HCT116 (cell line): ENCODE results near the gene STK4. TPM values are rescaled to one million over a fixed set of nuclear protein-coding genes. Genes with fewer than 3 reads are reported as not detected.

Source experiments
- ATAC-seq: fragments of 200-7000 bp; cut with Tn5 transposase; 2 replicates; pipeline ENCODE4 v1.9.1; 2020; ENCODE audit warnings: mild to moderate bottlenecking, moderate library complexity
- BruUV-seq: library from RNA; stranded (reverse); fragments of 400-500 nt; replicated peaks from 2 replicates; lab custom pipeline; 2021; lab: Mats Ljungman, UMichigan
- CTCF ChIA-PET: fragments of 300-600 bp; sonication (Branson Sonifier 250); formaldehyde crosslinking; loops from one replicate; lab custom pipeline; 2021; ENCODE audit warnings: antibody characterized with exemption; lab: Charles Lee
- POLR2A ChIA-PET: fragments of 300-600, 350-600 bp; sonication (Branson Sonifier 250); formaldehyde crosslinking; loops from one replicate; lab custom pipeline; 2021; ENCODE audit warnings: antibody characterized with exemption; lab: Charles Lee
- RAD21 ChIA-PET, 2 experiments: fragments of 300-600 bp; sonication (Branson Sonifier 250); formaldehyde crosslinking; loops; one replicate each; lab custom pipeline; 2023; ENCODE audit warnings: low total read pairs in 2 of 2; ENCODE audit not compliant: uncharacterized antibody in 2 of 2, unreplicated experiment in 2 of 2, low non-redundant PET in 1 of 2; lab: Charles Lee
- DNase-seq: peaks from one replicate; pipeline ENCODE4 v3.0.0-alpha.2; 2010; ENCODE audit warnings: low read depth, low spot score
- H2AFZ ChIP-seq: fragments of 200-600 bp; shearing (Covaris generic), sonication (generic); 2 replicates; pipeline ENCODE4 v1.6.1; 2017; ENCODE audit warnings: low read depth, mixed run types, mixed read lengths, antibody characterized with exemption, low read length; ENCODE audit not compliant: poor library complexity, severe bottlenecking
- H3K27ac ChIP-seq: 2 replicates; pipeline ENCODE4 v1.5.1; 2012; ENCODE audit warnings: low read depth, low read length
- H3K27me3 ChIP-seq: fragments of 200-600 bp; sonication (generic); 2 replicates; pipeline ENCODE4 v1.6.1; 2016; ENCODE audit warnings: mixed run types, low read length, mixed read lengths; ENCODE audit not compliant: insufficient read depth
- H3K36me3 ChIP-seq, 2 experiments: fragments of 200-500 bp in 1 of 2; fragments of 200-600 bp in 1 of 2; sonication (Bioruptor generic) in 1 of 2; sonication (generic) in 1 of 2; 2 replicates each; pipeline versions ENCODE4 v1.5.1 to v1.6.1; 2014 to 2016; ENCODE audit warnings: low read length in 2 of 2, inconsistent platforms in 1 of 2, mixed read lengths in 1 of 2, mixed run types in 1 of 2; ENCODE audit not compliant: insufficient read depth in 2 of 2, control insufficient read depth in 1 of 2
- H3K4me1 ChIP-seq, 2 experiments: fragments of 200-600 bp in 1 of 2; sonication (generic) in 1 of 2; 2 replicates each; pipeline versions ENCODE4 v1.5.1 to v1.6.1; 2012 to 2017; ENCODE audit warnings: low read length in 2 of 2, inconsistent platforms in 1 of 2, mild to moderate bottlenecking in 1 of 2, mixed read lengths in 1 of 2, mixed run types in 1 of 2, moderate library complexity in 1 of 2; ENCODE audit not compliant: insufficient read depth in 2 of 2, control insufficient read depth in 1 of 2
- H3K4me2 ChIP-seq: fragments of 200-600 bp; sonication (generic); 2 replicates; pipeline ENCODE4 v1.6.1; 2017; ENCODE audit warnings: mixed run types, low read length, mixed read lengths
- H3K4me3 ChIP-seq, 2 experiments: fragments of 200-600 bp in 1 of 2; sonication (generic) in 1 of 2; replicated peaks in 1 of 2; 2 replicates each; pipeline ENCODE4 v1.5.1; 2011 to 2016; ENCODE audit warnings: low read length in 2 of 2, control low read depth in 1 of 2, low read depth in 1 of 2, mild to moderate bottlenecking in 1 of 2, mixed read lengths in 1 of 2, mixed run types in 1 of 2
- H3K79me2 ChIP-seq: fragments of 200-600 bp; sonication (generic); 2 replicates; pipeline ENCODE4 v1.6.1; 2017; ENCODE audit warnings: mild to moderate bottlenecking, mixed run types, low read length, moderate library complexity, mixed read lengths; ENCODE audit not compliant: insufficient read depth
- H3K9ac ChIP-seq: fragments of 200-600 bp; sonication (generic); 2 replicates; pipeline ENCODE4 v1.6.1; 2016; ENCODE audit warnings: low read length, mixed read lengths
- H3K9me2 ChIP-seq: fragments of 200-600 bp; sonication (generic), shearing (Covaris generic); 2 replicates; pipeline ENCODE4 v1.6.1; 2017; ENCODE audit warnings: mixed run types, mild to moderate bottlenecking, moderate library complexity; ENCODE audit not compliant: insufficient read depth
- H3K9me3 ChIP-seq, 2 experiments: fragments of 200-500 bp in 1 of 2; fragments of 200-600 bp in 1 of 2; sonication (Bioruptor generic) in 1 of 2; sonication (generic) in 1 of 2; 2 replicates each; pipeline ENCODE4 v1.6.1; 2014 to 2017; ENCODE audit warnings: low read length in 2 of 2, mixed read lengths in 2 of 2, inconsistent platforms in 1 of 2, low read depth in 1 of 2, mild to moderate bottlenecking in 1 of 2, mixed run types in 1 of 2, moderate library complexity in 1 of 2; ENCODE audit not compliant: control insufficient read depth in 1 of 2, insufficient read depth in 1 of 2
- H4K20me1 ChIP-seq: fragments of 200-600 bp; sonication (generic), shearing (Covaris generic); 2 replicates; pipeline ENCODE4 v1.6.1; 2017; ENCODE audit warnings: mixed run types, mild to moderate bottlenecking, moderate library complexity; ENCODE audit not compliant: insufficient read depth
- CBX3 ChIP-seq: IDR thresholded peaks from 2 replicates; pipeline ENCODE4 v1.6.1; 2012; ENCODE audit warnings: low read depth
- CEBPB ChIP-seq: IDR thresholded peaks from 2 replicates; pipeline ENCODE4 v1.6.1; 2012; ENCODE audit warnings: low read depth
- EGR1 ChIP-seq: IDR thresholded peaks from 2 replicates; pipeline ENCODE4 v1.6.1; 2012; ENCODE audit warnings: low read depth
- ELF1 ChIP-seq: IDR thresholded peaks from 2 replicates; pipeline ENCODE4 v1.6.1; 2012; ENCODE audit warnings: low read depth, borderline replicate concordance
- EZH2 ChIP-seq: fragments of 200-600 bp; sonication (generic); IDR thresholded peaks from 2 replicates; pipeline ENCODE4 v1.6.1; 2017; ENCODE audit warnings: antibody characterized with exemption, mixed run types
- EZH2phosphoT487 ChIP-seq: fragments of 200-600 bp; IDR thresholded peaks from 2 replicates; pipeline ENCODE4 v1.6.1; 2018; ENCODE audit warnings: antibody characterized with exemption, borderline replicate concordance
- FOSL1 ChIP-seq: IDR thresholded peaks from 2 replicates; pipeline ENCODE4 v1.6.1; 2012; ENCODE audit warnings: low read depth
- JUND ChIP-seq: IDR thresholded peaks from 2 replicates; pipeline ENCODE4 v1.6.1; 2012
- POLR2A ChIP-seq: IDR thresholded peaks from 2 replicates; pipeline ENCODE4 v1.7.0; 2011; ENCODE audit warnings: borderline replicate concordance; ENCODE audit not compliant: insufficient read depth, insufficient read length; ENCODE audit errors: extremely low read depth
- RAD21 ChIP-seq: IDR thresholded peaks from 2 replicates; pipeline ENCODE4 v1.6.1; 2012; ENCODE audit warnings: low read depth, mild to moderate bottlenecking
- SIN3A ChIP-seq: IDR thresholded peaks from 2 replicates; pipeline ENCODE4 v1.6.1; 2012; ENCODE audit warnings: low read depth
- SP1 ChIP-seq: IDR thresholded peaks from 2 replicates; pipeline ENCODE4 v1.6.1; 2012; ENCODE audit warnings: low read depth
- SRF ChIP-seq: IDR thresholded peaks from 2 replicates; pipeline ENCODE4 v1.6.1; 2012; ENCODE audit warnings: low read depth
- YY1 ChIP-seq: IDR thresholded peaks from 2 replicates; pipeline ENCODE4 v1.6.1; 2011; ENCODE audit warnings: low read length, low read depth, moderate library complexity, mild to moderate bottlenecking; ENCODE audit not compliant: insufficient replicate concordance; ENCODE audit errors: extremely low read depth
- ZBTB33 ChIP-seq: IDR thresholded peaks from 2 replicates; pipeline ENCODE4 v1.6.1; 2011; ENCODE audit warnings: mild to moderate bottlenecking, low read length, moderate library complexity; ENCODE audit not compliant: insufficient replicate concordance; ENCODE audit errors: extremely low read depth
- ZNF274 ChIP-seq: fragments of 200-500 bp; sonication (Bioruptor generic); IDR thresholded peaks from 2 replicates; pipeline ENCODE4 v1.6.1; 2014; ENCODE audit warnings: mild to moderate bottlenecking, low read depth, low read length, inconsistent platforms
- intact Hi-C: fragments of 100-400 bp; cut with micrococcal nuclease; formaldehyde crosslinking; loops from 2 replicates; pipeline ENCODE4 v1.10.0; 2022
- total RNA-seq: library from RNA; stranded (reverse); gene quantifications from one replicate; pipeline ENCODE4 v1.2.1, GENCODE V29; 2021; ENCODE audit not compliant: unreplicated experiment
- TF ChIP-seq, protein P1 (sequence below): IDR thresholded peaks from 2 replicates; pipeline ENCODE4 v1.6.1; 2012; ENCODE audit warnings: low read depth
- TF ChIP-seq, protein P2 (sequence below), 3 experiments: fragments of 200-600 bp in 1 of 3; sonication (generic) in 1 of 3; IDR thresholded peaks in 2 of 3; conservative IDR thresholded peaks in 1 of 3; 2 replicates each; pipeline ENCODE4 v1.5.1; 2012 to 2017; ENCODE audit warnings: low read depth in 2 of 3, low read length in 2 of 3, antibody characterized with exemption in 1 of 3, borderline replicate concordance in 1 of 3, control low read depth in 1 of 3, mild to moderate bottlenecking in 1 of 3, mixed read lengths in 1 of 3, mixed run types in 1 of 3, moderate library complexity in 1 of 3; ENCODE audit not compliant: insufficient read depth in 1 of 3
- TF ChIP-seq, protein P3 (sequence below): IDR thresholded peaks from 2 replicates; pipeline ENCODE4 v1.6.1; 2012

STK4 gene
- total RNA-seq, 1 experiment from 2014 or later = 45.4 TPM

DNA sequence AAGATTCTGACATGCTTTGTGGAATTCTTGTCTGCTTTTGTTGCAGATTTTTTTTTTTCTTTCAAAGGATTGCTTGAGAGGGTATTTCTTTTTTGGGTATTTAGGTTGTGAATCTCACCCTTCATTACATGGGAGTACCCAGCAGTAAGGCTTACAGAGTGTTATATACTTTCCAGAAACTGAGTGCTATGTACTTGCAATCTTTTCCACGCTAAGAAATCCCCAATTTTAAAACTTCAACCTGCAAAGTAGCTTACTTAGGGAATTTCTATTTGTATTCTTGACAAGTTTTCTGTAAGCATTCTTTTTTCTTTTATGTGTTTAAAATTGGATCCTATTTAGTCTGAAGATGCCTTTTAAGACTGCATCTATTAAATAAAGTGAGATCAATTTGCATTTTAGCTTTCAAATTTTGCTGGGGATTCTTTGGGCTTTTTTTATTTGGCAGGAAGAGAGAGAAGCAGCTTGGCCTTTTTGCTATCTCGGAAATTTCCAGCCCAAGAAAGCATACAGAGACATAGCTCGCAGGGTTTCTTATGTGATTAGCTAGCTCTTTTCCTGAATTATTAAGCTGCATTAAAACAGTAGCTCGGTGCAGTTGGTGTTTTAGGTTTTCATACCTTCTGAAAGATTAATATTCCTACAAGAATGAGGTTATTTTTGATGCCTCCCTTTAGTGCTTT lies 92.0 kb downstream of the STK4 start:
- H3K9ac ChIP-seq = no peak overlapping the region
- no TSS peak for BruUV-seq
- H4K20me1 ChIP-seq = no peaks in the 10 kb centered on the region
- no peak overlapping the region for H3K27ac ChIP-seq
- no peak for DNase-seq
- TF ChIP-seq JUND (no peak), EZH2phosphoT487 (no peak), CBX3 (no peak), YY1 (no peak), EGR1 (no peak), FOSL1 (no peak), ZNF274 (no peak), SIN3A (no peak), SRF (no peak), ELF1 (no peak), CEBPB (no peak), ZBTB33 (no peak), SP1 (no peak), RAD21 (no peak), EZH2 (no peak), POLR2A (no peak)
- TF ChIP-seq, protein P1, sequence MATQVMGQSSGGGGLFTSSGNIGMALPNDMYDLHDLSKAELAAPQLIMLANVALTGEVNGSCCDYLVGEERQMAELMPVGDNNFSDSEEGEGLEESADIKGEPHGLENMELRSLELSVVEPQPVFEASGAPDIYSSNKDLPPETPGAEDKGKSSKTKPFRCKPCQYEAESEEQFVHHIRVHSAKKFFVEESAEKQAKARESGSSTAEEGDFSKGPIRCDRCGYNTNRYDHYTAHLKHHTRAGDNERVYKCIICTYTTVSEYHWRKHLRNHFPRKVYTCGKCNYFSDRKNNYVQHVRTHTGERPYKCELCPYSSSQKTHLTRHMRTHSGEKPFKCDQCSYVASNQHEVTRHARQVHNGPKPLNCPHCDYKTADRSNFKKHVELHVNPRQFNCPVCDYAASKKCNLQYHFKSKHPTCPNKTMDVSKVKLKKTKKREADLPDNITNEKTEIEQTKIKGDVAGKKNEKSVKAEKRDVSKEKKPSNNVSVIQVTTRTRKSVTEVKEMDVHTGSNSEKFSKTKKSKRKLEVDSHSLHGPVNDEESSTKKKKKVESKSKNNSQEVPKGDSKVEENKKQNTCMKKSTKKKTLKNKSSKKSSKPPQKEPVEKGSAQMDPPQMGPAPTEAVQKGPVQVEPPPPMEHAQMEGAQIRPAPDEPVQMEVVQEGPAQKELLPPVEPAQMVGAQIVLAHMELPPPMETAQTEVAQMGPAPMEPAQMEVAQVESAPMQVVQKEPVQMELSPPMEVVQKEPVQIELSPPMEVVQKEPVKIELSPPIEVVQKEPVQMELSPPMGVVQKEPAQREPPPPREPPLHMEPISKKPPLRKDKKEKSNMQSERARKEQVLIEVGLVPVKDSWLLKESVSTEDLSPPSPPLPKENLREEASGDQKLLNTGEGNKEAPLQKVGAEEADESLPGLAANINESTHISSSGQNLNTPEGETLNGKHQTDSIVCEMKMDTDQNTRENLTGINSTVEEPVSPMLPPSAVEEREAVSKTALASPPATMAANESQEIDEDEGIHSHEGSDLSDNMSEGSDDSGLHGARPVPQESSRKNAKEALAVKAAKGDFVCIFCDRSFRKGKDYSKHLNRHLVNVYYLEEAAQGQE = no peak
- TF ChIP-seq, protein P2, sequence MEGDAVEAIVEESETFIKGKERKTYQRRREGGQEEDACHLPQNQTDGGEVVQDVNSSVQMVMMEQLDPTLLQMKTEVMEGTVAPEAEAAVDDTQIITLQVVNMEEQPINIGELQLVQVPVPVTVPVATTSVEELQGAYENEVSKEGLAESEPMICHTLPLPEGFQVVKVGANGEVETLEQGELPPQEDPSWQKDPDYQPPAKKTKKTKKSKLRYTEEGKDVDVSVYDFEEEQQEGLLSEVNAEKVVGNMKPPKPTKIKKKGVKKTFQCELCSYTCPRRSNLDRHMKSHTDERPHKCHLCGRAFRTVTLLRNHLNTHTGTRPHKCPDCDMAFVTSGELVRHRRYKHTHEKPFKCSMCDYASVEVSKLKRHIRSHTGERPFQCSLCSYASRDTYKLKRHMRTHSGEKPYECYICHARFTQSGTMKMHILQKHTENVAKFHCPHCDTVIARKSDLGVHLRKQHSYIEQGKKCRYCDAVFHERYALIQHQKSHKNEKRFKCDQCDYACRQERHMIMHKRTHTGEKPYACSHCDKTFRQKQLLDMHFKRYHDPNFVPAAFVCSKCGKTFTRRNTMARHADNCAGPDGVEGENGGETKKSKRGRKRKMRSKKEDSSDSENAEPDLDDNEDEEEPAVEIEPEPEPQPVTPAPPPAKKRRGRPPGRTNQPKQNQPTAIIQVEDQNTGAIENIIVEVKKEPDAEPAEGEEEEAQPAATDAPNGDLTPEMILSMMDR (IDR thresholded peaks at IDR 0.05 in 2 of 3, conservative IDR thresholded peaks at IDR 0.05 in 1 of 3; ENCODE audit: borderline replicate concordance in 1 of 3, insufficient read depth in 1 of 3, low read depth in 2 of 3, low read length in 2 of 3) = no peak
- TF ChIP-seq, protein P3, sequence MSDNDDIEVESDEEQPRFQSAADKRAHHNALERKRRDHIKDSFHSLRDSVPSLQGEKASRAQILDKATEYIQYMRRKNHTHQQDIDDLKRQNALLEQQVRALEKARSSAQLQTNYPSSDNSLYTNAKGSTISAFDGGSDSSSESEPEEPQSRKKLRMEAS = no peak
- TF ChIP-seq, all 23 proteins: peak for 0
- Histone ChIP-seq H3K4me3 (no peak overlapping the region), H3K4me2 (no peak overlapping the region), H3K36me3 (peaks cover 0 to 6% of the 10 kb centered on the region in 2 experiments; a peak in 1 of 4 replicates), H3K79me2 (no peaks in the 10 kb centered on the region), H2AFZ (no peak overlapping the region), H3K27me3 (no peaks in the 10 kb centered on the region), H3K9me3 (no peaks in the 10 kb centered on the region), H3K4me1 (peaks cover 0 to 8% of the 10 kb centered on the region in 2 experiments; a peak in 2 of 4 replicates), H3K9me2 (no peaks in the 10 kb centered on the region)
- ChIA-PET CTCF (interaction anchor here (7.4 kb wide), 1 partner anchor 14 kb away, joined by 32 read pairs; no protein-coding TSS in a partner anchor), POLR2A (no interaction called here), RAD21 (no interaction called here)
- intact Hi-C loops = no loop called here
- ATAC-seq = no peak
